ENCODE results near the gene CDK5RAP2. TPM values are rescaled to one million over a fixed set of nuclear protein-coding genes. Genes with fewer than 3 reads are reported as not detected.

Gene CDK5RAP2
- total RNA-seq, 1 donor from 2014 or later: 59.8 TPM

DNA sequence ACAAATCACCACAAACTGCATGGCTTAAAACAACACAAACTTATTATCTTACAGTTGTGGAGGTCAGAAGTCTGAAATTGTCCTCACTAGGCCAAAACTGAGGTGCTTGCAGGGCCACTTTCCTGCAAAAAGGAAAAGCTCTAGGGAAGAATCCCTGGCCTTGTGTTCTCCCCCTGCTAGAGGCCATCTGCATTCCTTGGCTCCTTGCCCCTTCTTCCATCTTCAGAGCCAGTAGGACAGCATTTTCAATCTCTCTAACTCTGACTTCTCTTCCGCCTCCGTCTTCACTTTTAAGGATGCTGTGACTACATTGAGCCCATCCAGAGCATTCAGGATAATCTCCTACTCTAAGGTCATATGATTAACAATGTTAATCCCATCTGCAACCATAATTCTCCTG lies 236.6 kb downstream of the CDK5RAP2 start:
- Mint-ChIP-seq H3K9me3 (no peaks in the 10 kb centered on the region), H3K4me3 (ENCODE audit: low read depth) (no peak overlapping the region), H3K27me3 (ENCODE audit: low read depth) (peaks cover 4% of the 10 kb centered on the region), H3K4me1 (ENCODE audit: low read depth) (peaks cover 3% of the 10 kb centered on the region), H3K27ac (no peak overlapping the region), H3K36me3 (ENCODE audit: low read depth) (no peaks in the 10 kb centered on the region)
- intact Hi-C loops (cut with micrococcal nuclease): no loop called here
- no peak for DNase-seq (ENCODE audit: low spot score)

Other genes with a start within 250 kb of the CDK5RAP2 start
- gene MEGF9, start 134.3 kb upstream of the CDK5RAP2 start, total RNA-seq: 5.0 TPM in 2 replicates
- 79.7 and 80.2 TPM in 2 replicates for gene FBXW2, start 213.2 kb upstream of the CDK5RAP2 start, total RNA-seq